ENCODE measurements around the gene INPP5B.

GRCh38 chr1:37965301-37965700 is 18.4 kb upstream of the INPP5B start:
- TF ChIP-seq CTCF (IDR thresholded peaks at IDR 0.05) = no peak
- TF ChIP-seq POLR2A (IDR thresholded peaks at IDR 0.05) = no peak
- TF ChIP-seq POLR2AphosphoS5 (IDR thresholded peaks at IDR 0.05) = no peak
